CMK (cell line): ENCODE results near the gene NDFIP2.
A peak's percentile ranks its signal among the peaks of the same experiment; 100 is the strongest.

Experiments
- DNase-seq: peaks from one replicate; pipeline ENCODE4 v3.0.0-alpha.2; 2010; ENCODE audit warnings: low read depth

The NDFIP2 gene

GRCh38 chr13:79497064-79497463 lies 16.1 kb downstream of the NDFIP2 start:
- no peak for DNase-seq

GRCh38 chr13:79497852-79498251 lies 16.9 kb downstream of the NDFIP2 start:
- DNase-seq, result no peak

DNA sequence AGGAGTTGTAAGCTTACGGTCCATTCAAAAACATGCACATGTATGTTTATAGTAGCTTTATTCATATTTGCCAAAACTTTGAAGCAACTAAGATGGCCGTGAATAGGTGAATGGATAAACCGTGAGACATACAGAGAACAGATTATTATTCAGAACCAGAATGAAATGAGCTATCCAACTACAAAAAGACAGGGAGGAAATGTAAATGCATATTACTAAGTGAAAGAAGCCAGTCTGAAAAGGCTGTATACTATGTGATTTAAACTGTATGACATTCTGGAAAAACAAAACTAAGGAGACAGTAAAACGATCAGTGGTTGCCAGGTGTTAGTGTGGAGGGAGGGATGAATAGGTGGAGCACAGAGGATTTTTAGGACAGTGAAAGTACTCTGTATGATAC lies 19.9 kb downstream of the NDFIP2 start:
- DNase-seq, result no peak

GRCh38 chr13:79501538-79502232 lies 20.7 kb downstream of the NDFIP2 start:
- no peak for DNase-seq

DNA sequence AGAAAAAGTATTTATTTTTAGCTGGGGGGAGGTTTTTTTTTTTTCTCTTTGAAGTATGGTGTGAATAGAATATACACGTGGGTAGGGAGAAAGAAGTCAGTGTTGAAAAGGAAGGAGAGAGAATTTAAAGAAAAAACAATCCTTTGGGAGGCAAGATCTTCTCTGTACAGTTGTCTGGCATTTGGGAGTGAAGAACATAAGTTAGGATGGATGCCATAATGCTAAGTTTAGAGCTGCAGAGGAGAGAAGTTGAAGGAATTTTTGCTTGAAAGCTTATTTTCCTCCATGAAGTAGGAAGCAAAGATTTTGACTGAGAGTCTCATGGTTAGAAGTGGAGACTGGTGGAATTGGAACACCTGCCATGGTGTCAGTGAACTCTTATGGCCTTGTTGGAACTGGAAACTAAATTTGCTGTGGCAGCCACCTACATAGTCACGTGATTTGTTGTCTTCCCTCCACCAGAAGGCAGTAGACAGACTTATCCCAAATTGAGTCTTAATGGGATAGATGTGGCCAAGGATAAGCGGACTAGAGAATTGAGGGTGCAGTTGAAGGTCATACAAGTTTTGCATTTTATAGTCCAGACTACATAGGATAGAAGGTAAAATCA lies 22.0 kb downstream of the NDFIP2 start:
- DNase-seq, result no peak

DNA sequence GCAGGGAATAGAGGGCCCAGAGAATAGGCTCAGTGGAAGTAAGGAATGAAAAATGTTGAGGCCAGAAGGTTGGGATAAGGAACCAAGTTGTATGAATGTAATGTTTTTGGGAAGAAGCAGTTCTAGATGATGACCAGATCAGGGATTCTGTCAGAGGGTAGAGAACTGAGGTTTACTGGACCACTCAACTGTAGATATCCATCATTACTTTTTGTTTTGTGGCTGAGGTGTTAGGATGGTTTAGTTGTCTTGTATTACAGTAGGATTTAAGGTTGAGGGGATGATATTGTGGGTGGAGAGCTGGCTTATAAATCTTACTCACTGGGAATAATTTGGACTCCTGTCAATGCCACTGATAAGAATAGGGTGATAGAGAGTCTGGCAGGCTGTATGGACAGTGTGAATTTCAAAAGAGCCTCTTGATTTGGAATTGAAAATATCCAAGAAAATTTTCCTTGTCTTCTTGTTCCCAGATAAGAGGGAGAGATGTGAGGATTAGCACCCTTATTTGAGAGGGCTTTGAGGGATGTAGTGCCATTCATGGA lies 22.6 kb downstream of the NDFIP2 start:
- DNase-seq, result no peak

- DNase-seq, result no peak
These were observed 27.4 kb downstream of the NDFIP2 start for GRCh38 chr13:79508224-79508961.

- DNase-seq, result no peak
These were observed 30.7 kb downstream of the NDFIP2 start for GRCh38 chr13:79511611-79512010.

GRCh38 chr13:79512950-79513349 lies 32.0 kb downstream of the NDFIP2 start:
- no peak for DNase-seq

DNA sequence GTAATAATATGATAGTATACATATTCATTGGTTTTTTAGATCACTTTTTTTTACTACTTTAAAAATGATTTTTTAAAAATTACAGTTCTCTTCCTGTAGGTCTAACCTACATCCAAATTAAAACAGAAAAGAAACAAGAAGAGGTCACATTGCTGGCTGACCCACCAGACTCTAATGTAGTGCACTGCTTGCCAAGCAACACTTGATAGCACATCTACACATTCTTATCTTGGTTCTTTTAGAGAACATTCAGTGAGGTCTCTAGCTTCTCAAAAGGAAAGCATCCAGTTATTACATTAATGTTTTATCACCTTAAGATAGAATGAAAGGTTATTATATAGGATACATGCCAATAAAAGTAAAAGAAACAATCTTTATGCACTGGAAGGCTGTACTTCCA lies 35.6 kb downstream of the NDFIP2 start:
- no peak for DNase-seq

DNA sequence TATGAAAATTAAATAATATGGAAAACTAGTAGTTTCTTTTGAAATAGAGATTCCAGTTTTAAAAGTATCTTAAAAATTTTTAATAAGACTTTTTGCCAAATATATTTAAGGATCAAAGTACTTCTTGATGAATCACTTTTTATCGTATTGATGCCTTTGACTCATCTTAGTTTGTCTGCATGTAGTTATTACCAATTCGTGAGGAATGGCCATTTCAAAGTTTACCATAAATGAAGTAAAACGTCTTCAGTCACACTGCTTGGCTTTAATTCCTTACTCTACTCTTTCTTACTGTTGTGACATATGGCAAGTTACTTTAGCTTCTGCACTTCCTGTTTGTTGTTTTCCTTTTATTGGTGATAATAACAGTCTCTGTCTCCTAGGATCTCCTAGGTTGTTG lies 38.3 kb downstream of the NDFIP2 start:
- DNase-seq, result no peak

GRCh38 chr13:79522583-79522982 lies 41.6 kb downstream of the NDFIP2 start:
- DNase-seq, result peak; percentile 34

- no peak for DNase-seq
These were observed 44.3 kb downstream of the NDFIP2 start for GRCh38 chr13:79525064-79525857.

- no peak for DNase-seq
These were observed 46.7 kb downstream of the NDFIP2 start for GRCh38 chr13:79527698-79528097.

GRCh38 chr13:79528356-79528755 lies 47.4 kb downstream of the NDFIP2 start:
- no peak for DNase-seq

DNA sequence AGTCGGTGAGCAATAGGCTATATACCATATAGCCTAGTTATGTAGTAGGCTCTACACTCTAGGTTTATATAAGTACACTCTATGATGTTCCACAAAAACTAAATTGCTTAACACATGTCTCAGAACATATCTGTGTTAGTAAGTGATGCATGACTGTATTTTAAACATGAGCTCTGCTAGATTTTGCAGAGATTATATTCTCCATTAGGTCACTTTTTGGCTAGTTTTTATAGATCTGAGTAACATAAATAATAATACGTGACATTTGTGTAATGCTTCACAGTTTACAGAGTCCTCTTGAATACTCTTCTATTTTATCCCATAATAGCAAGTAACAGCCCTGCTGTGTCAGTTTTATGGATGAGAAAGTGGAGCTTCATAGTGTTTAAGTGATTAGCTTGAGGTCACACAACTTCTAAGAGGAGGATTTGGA lies 47.8 kb downstream of the NDFIP2 start:
- no peak for DNase-seq

DNA sequence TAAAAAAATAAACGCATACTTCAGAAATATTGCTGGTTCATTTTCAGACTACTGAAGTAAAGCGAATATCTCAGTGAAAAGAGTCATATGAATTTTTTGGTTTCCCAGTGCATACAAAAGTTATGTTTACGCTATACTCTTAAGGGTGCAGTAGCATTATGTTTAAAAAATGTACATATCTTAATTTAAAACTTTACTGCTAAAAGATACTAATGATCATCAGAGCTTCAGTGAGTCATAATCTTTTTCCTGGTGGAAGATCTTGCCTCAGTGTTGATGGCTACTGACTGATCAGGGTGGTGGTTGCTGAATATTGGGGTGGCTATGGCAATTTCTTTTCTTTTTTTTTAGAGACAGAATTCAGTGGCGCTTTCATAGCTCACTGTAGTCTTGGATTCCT lies 48.9 kb downstream of the NDFIP2 start:
- DNase-seq, result no peak

DNA sequence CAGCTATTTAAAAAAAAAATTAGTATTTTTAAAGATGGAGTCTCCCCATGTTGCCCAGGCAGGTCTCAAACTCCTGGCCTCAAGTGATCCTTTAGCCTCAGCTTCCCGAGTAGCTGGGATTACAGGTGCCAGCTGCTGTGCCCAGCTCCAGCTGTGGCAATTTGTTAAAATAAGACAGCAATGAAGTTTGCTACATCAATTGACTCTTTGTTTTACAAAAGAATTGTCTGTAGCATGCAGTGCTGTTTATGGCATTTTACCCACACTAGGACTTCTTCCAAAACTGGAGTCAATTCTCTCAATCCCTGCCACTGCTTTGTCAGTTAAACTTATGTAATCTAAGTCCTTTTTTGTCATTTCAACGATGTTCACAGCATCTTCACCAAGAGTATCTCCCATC lies 49.3 kb downstream of the NDFIP2 start:
- DNase-seq, result no peak

DNA sequence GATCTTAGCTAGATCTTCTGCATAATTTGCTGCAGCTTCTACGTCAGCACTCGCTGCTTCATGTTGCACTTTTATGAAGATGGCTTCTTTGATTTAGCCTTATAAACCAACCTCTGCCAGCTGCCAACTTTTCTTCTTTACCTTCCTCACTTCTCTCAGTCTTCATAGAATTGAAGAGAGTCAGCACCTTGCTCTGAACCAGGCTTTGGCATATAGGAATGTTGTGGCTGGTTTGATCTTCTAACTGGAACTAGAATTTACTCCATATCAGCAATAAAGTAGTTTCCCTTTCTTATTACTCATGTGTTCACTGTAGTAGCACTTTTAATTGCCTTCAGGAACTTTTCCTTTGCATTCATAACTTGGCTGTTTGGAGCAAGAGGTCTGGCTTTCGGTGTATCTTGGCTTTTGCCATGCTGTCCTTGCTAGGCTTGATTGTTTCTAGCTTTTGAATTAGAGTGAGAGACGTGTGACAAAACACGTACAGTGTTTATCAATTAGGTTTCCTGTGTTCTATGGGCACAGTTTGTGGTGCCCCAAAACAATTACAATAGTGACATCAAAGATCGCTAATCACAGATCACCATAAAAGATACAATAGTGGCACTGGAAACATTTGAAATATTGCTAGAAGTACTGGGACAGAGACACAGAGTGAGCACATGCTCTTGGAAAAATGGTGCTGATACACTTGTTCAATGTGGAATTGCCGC lies 50.7 kb downstream of the NDFIP2 start:
- no peak for DNase-seq

GRCh38 chr13:79532576-79532975 lies 51.6 kb downstream of the NDFIP2 start:
- DNase-seq, result no peak

DNA sequence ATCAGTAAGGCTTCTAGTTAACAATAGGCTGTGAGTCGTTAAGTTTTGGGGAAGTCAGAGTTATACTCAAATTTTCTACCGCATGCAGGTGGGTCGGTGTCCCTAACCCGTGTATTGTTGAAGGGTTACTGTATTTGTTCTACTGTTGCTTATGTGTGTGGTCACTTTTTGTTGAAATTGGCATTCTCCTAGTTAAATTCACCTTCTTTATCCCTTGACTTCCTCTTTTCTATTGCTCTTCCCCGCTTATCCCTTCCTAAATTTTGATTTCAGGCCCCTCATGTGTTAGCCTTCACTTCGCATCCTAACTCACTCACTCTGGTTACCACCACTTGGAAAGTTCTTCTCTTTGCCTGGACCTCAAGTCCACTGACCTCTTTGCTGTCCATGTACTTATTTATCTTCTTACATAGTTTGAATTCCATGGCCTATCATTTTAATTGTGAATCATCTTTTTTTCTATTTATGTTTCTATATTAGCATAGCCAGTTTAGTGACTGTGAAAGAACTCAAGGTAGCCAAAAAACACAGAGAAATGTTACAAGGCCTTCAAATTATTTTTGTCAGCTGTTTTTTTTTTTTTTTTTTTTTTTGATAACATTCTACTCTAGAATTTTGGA lies 52.9 kb downstream of the NDFIP2 start:
- DNase-seq, result no peak
